ENCODE results near the gene KCND3.

KCND3 gene

DNA sequence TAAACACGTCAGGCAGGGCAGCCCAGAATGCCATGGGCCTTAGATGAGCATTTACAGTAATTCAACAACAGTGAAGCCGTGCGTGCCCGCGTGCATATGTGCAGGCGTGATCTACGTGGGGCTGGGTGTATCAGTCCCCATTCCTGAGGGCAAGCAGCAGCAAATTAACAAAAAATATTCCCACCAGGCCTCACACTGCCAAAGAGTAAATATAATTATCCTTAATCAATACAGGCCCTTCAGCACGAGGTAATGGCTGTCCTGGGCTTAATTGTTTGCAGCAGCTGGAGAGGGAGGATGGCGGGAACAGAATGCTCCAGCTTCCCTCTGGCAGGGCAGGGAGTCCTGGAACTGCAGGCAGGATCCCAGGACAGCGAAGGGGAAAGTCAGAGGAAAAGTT is 142.0 kb downstream of the KCND3 start:
- TF ChIP-seq, protein P1, sequence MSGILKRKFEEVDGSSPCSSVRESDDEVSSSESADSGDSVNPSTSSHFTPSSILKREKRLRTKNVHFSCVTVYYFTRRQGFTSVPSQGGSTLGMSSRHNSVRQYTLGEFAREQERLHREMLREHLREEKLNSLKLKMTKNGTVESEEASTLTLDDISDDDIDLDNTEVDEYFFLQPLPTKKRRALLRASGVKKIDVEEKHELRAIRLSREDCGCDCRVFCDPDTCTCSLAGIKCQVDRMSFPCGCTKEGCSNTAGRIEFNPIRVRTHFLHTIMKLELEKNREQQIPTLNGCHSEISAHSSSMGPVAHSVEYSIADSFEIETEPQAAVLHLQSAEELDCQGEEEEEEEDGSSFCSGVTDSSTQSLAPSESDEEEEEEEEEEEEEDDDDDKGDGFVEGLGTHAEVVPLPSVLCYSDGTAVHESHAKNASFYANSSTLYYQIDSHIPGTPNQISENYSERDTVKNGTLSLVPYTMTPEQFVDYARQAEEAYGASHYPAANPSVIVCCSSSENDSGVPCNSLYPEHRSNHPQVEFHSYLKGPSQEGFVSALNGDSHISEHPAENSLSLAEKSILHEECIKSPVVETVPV (CRISPR knock-in tag; IDR thresholded peaks at IDR 0.05): no peak
- TF ChIP-seq RARB (CRISPR knock-in tag; IDR thresholded peaks at IDR 0.05) (no peak), ZNF565 (CRISPR knock-in tag; conservative IDR thresholded peaks at IDR 0.05; ENCODE audit: low read depth) (no peak), GLIS3 (CRISPR knock-in tag; IDR thresholded peaks at IDR 0.05) (no peak), ESRRG (CRISPR knock-in tag; IDR thresholded peaks at IDR 0.05) (no peak), BACH2 (CRISPR knock-in tag; IDR thresholded peaks at IDR 0.05; ENCODE audit: borderline replicate concordance) (no peak), ZFP3 (CRISPR knock-in tag; IDR thresholded peaks at IDR 0.05) (no peak)
- TF ChIP-seq, protein P2, sequence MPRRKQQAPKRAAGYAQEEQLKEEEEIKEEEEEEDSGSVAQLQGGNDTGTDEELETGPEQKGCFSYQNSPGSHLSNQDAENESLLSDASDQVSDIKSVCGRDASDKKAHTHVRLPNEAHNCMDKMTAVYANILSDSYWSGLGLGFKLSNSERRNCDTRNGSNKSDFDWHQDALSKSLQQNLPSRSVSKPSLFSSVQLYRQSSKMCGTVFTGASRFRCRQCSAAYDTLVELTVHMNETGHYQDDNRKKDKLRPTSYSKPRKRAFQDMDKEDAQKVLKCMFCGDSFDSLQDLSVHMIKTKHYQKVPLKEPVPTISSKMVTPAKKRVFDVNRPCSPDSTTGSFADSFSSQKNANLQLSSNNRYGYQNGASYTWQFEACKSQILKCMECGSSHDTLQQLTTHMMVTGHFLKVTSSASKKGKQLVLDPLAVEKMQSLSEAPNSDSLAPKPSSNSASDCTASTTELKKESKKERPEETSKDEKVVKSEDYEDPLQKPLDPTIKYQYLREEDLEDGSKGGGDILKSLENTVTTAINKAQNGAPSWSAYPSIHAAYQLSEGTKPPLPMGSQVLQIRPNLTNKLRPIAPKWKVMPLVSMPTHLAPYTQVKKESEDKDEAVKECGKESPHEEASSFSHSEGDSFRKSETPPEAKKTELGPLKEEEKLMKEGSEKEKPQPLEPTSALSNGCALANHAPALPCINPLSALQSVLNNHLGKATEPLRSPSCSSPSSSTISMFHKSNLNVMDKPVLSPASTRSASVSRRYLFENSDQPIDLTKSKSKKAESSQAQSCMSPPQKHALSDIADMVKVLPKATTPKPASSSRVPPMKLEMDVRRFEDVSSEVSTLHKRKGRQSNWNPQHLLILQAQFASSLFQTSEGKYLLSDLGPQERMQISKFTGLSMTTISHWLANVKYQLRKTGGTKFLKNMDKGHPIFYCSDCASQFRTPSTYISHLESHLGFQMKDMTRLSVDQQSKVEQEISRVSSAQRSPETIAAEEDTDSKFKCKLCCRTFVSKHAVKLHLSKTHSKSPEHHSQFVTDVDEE (CRISPR knock-in tag; IDR thresholded peaks at IDR 0.05): no peak
- no peak for ATAC-seq

DNA sequence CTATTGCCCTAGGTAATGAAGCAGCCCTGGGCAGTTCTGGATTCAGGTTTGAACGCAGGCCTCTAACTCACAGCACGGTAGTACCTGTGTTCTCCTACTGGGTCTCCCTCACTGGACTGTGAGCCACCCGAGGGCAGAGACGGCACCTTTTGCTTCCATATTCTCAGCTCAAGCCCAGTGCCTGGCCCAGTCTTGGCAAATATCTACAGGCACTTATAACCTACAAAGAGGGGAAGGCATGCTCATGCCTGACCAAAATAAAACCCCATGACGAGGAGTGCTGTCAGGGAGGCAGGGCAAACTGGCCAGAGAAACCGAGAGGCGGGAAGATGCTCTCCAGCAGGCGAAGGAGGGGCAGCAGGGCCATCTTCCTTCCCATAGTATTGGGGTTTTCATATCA is 142.6 kb downstream of the KCND3 start:
- TF ChIP-seq, protein P3, sequence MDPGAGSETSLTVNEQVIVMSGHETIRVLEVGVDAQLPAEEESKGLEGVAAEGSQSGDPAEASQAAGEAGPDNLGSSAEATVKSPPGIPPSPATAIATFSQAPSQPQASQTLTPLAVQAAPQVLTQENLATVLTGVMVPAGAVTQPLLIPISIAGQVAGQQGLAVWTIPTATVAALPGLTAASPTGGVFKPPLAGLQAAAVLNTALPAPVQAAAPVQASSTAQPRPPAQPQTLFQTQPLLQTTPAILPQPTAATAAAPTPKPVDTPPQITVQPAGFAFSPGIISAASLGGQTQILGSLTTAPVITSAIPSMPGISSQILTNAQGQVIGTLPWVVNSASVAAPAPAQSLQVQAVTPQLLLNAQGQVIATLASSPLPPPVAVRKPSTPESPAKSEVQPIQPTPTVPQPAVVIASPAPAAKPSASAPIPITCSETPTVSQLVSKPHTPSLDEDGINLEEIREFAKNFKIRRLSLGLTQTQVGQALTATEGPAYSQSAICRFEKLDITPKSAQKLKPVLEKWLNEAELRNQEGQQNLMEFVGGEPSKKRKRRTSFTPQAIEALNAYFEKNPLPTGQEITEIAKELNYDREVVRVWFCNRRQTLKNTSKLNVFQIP (CRISPR knock-in tag; IDR thresholded peaks at IDR 0.05; ENCODE audit: borderline replicate concordance, low read depth): no peak
- TF ChIP-seq ZFP30 (CRISPR knock-in tag; IDR thresholded peaks at IDR 0.05): no peak
- TF ChIP-seq ZC3H10 (CRISPR knock-in tag; IDR thresholded peaks at IDR 0.05): no peak
- no peak for TF ChIP-seq ZNF70 (CRISPR knock-in tag; IDR thresholded peaks at IDR 0.05)
- no peak for TF ChIP-seq SNAI2 (CRISPR knock-in tag; IDR thresholded peaks at IDR 0.05)
- no peak for TF ChIP-seq RARB (CRISPR knock-in tag; IDR thresholded peaks at IDR 0.05)
- TF ChIP-seq BACH2 (CRISPR knock-in tag; IDR thresholded peaks at IDR 0.05; ENCODE audit: borderline replicate concordance): no peak
- no peak for TF ChIP-seq GLIS3 (CRISPR knock-in tag; IDR thresholded peaks at IDR 0.05)
- no peak for TF ChIP-seq PPARA (CRISPR knock-in tag; IDR thresholded peaks at IDR 0.05; ENCODE audit: borderline replicate concordance)
- TF ChIP-seq, protein P1 (CRISPR knock-in tag; IDR thresholded peaks at IDR 0.05): no peak
- TF ChIP-seq, protein P4, sequence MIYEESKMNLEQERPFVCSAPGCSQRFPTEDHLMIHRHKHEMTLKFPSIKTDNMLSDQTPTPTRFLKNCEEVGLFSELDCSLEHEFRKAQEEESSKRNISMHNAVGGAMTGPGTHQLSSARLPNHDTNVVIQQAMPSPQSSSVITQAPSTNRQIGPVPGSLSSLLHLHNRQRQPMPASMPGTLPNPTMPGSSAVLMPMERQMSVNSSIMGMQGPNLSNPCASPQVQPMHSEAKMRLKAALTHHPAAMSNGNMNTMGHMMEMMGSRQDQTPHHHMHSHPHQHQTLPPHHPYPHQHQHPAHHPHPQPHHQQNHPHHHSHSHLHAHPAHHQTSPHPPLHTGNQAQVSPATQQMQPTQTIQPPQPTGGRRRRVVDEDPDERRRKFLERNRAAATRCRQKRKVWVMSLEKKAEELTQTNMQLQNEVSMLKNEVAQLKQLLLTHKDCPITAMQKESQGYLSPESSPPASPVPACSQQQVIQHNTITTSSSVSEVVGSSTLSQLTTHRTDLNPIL (CRISPR knock-in tag; IDR thresholded peaks at IDR 0.05; ENCODE audit: low read depth): no peak
- TF ChIP-seq ZNF8 (CRISPR knock-in tag; IDR thresholded peaks at IDR 0.05): no peak
- TF ChIP-seq ZFP3 (CRISPR knock-in tag; IDR thresholded peaks at IDR 0.05): no peak
- no peak for ATAC-seq

DNA sequence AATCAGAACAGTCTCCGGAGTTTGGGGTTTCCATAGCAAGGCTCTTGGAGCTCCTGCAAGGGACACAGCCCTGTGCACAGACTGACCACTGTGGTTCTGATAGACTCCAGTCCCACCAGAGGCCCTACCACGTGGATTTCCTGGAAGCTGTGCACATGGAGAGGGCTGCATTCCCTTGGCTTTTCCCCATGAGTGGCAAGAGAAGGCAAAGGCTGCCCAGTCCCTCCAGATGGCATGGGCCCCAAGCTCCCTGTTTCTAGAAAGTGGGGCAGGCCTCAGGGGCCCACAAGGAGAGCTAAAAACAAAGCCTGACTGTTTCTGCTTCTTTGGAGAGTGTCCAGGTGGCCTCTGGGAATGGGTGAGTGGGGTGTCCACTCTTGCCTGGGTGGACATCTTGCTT is 146.3 kb downstream of the KCND3 start:
- no peak for ATAC-seq
- TF ChIP-seq, protein P4 (CRISPR knock-in tag; IDR thresholded peaks at IDR 0.05; ENCODE audit: low read depth): no peak
- TF ChIP-seq SNAI2 (CRISPR knock-in tag; IDR thresholded peaks at IDR 0.05) (no peak), BACH2 (CRISPR knock-in tag; IDR thresholded peaks at IDR 0.05; ENCODE audit: borderline replicate concordance) (no peak), ZC3H10 (CRISPR knock-in tag; IDR thresholded peaks at IDR 0.05) (no peak), CSDC2 (CRISPR knock-in tag; IDR thresholded peaks at IDR 0.05) (no peak), ZFP30 (CRISPR knock-in tag; IDR thresholded peaks at IDR 0.05) (no peak), TOX (CRISPR knock-in tag; IDR thresholded peaks at IDR 0.05; ENCODE audit: borderline replicate concordance) (no peak), ZFP3 (CRISPR knock-in tag; IDR thresholded peaks at IDR 0.05) (no peak), ZNF8 (CRISPR knock-in tag; IDR thresholded peaks at IDR 0.05) (no peak)
- TF ChIP-seq, protein P5, sequence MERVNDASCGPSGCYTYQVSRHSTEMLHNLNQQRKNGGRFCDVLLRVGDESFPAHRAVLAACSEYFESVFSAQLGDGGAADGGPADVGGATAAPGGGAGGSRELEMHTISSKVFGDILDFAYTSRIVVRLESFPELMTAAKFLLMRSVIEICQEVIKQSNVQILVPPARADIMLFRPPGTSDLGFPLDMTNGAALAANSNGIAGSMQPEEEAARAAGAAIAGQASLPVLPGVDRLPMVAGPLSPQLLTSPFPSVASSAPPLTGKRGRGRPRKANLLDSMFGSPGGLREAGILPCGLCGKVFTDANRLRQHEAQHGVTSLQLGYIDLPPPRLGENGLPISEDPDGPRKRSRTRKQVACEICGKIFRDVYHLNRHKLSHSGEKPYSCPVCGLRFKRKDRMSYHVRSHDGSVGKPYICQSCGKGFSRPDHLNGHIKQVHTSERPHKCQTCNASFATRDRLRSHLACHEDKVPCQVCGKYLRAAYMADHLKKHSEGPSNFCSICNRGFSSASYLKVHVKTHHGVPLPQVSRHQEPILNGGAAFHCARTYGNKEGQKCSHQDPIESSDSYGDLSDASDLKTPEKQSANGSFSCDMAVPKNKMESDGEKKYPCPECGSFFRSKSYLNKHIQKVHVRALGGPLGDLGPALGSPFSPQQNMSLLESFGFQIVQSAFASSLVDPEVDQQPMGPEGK (CRISPR knock-in tag; IDR thresholded peaks at IDR 0.05; ENCODE audit: borderline replicate concordance): no peak
- TF ChIP-seq, protein P3 (CRISPR knock-in tag; IDR thresholded peaks at IDR 0.05; ENCODE audit: borderline replicate concordance, low read depth): no peak
- TF ChIP-seq, protein P2 (CRISPR knock-in tag; IDR thresholded peaks at IDR 0.05): no peak

Measured in SK-N-SH treated with all-trans-retinoic acid at 6 μM for 48 hours (cell line).